PFSK-1 (cell line): Measurements from ENCODE around the gene WDR20.

Experiments
- FOXP2 ChIP-seq: optimal IDR thresholded peaks from 2 replicates; pipeline ENCODE3; 2011; ENCODE audit warnings: borderline replicate concordance, control low read depth, inconsistent platforms; ENCODE audit not compliant: insufficient read depth; ENCODE audit errors: extremely low read length, extremely low read depth
- POLR2AphosphoS5 ChIP-seq: IDR thresholded peaks from 2 replicates; pipeline ENCODE4 v1.6.1; 2012; ENCODE audit warnings: low read depth, mild to moderate bottlenecking, control low read depth, low read length, moderate library complexity
- SIN3A ChIP-seq: IDR thresholded peaks from 2 replicates; pipeline ENCODE4 v1.6.1; 2012; ENCODE audit warnings: mild to moderate bottlenecking, low read length, moderate library complexity, borderline replicate concordance; ENCODE audit not compliant: insufficient read depth
- TAF1 ChIP-seq: IDR thresholded peaks from 2 replicates; pipeline ENCODE4 v1.6.1; 2012; ENCODE audit warnings: low read length, control low read depth, borderline replicate concordance; ENCODE audit not compliant: insufficient read depth
- TF ChIP-seq, protein P1 (sequence below), 2 experiments: IDR thresholded peaks; 2 replicates each; pipeline versions ENCODE4 v1.6.1 to v1.8.0; 2011 to 2012; ENCODE audit warnings: low read depth in 2 of 2, low read length in 2 of 2, control low read depth in 1 of 2, inconsistent platforms in 1 of 2, mild to moderate bottlenecking in 1 of 2, moderate library complexity in 1 of 2; ENCODE audit not compliant: insufficient read depth in 1 of 2

Gene WDR20

GRCh38 chr14:102213984-102214658 lies 74.4 kb downstream of the WDR20 start:
- TF ChIP-seq, protein P1, sequence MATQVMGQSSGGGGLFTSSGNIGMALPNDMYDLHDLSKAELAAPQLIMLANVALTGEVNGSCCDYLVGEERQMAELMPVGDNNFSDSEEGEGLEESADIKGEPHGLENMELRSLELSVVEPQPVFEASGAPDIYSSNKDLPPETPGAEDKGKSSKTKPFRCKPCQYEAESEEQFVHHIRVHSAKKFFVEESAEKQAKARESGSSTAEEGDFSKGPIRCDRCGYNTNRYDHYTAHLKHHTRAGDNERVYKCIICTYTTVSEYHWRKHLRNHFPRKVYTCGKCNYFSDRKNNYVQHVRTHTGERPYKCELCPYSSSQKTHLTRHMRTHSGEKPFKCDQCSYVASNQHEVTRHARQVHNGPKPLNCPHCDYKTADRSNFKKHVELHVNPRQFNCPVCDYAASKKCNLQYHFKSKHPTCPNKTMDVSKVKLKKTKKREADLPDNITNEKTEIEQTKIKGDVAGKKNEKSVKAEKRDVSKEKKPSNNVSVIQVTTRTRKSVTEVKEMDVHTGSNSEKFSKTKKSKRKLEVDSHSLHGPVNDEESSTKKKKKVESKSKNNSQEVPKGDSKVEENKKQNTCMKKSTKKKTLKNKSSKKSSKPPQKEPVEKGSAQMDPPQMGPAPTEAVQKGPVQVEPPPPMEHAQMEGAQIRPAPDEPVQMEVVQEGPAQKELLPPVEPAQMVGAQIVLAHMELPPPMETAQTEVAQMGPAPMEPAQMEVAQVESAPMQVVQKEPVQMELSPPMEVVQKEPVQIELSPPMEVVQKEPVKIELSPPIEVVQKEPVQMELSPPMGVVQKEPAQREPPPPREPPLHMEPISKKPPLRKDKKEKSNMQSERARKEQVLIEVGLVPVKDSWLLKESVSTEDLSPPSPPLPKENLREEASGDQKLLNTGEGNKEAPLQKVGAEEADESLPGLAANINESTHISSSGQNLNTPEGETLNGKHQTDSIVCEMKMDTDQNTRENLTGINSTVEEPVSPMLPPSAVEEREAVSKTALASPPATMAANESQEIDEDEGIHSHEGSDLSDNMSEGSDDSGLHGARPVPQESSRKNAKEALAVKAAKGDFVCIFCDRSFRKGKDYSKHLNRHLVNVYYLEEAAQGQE (IDR thresholded peaks at IDR 0.05; ENCODE audit: insufficient read depth in 1 of 2, low read depth in 2 of 2, low read length in 2 of 2) = no peak

- no peak for TF ChIP-seq TAF1
- TF ChIP-seq POLR2AphosphoS5 = no peak
- TF ChIP-seq, protein P1 (IDR thresholded peaks at IDR 0.05; ENCODE audit: insufficient read depth in 1 of 2, low read depth in 2 of 2, low read length in 2 of 2) = no peak
- TF ChIP-seq SIN3A = no peak
- TF ChIP-seq FOXP2 = no peak
Observed at GRCh38 chr14:102215071-102215470, 75.4 kb downstream of the WDR20 start.

DNA sequence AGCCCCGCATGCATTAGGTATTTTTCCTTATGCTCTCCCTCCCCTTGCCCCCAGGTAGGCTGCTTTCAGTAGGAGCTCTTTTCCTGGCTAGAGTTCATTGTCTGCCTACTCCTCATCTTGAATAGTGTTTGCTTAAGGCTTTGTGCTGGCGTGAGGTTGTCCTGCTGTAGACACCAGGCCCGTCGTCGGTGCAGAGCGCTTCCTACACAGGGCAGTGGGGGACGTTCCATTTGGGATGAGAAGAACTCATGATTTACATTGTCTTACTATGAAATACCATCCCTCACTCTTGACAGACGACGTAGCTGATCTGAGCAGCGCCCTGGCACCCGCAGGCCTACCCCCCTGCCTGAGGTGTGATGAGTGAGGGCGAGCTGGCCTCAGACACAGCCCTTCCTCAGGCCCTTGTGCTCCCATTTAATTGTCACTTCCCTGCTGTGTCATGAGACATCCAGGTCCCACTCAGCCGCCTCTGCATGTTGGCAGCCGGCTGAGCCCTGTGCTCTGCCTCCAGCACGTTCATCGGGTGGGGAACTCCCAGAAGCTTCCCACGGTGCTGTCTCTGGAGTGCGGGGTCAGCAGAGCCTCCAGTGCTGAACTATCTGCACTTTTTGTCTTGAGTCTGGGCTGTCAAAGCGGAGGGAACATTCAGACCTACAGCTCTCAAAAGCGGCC lies 76.0 kb downstream of the WDR20 start:
- TF ChIP-seq FOXP2 (no peak), TAF1 (no peak), SIN3A (no peak), POLR2AphosphoS5 (no peak)
- TF ChIP-seq, protein P1 (IDR thresholded peaks at IDR 0.05; ENCODE audit: insufficient read depth in 1 of 2, low read depth in 2 of 2, low read length in 2 of 2) = no peak

DNA sequence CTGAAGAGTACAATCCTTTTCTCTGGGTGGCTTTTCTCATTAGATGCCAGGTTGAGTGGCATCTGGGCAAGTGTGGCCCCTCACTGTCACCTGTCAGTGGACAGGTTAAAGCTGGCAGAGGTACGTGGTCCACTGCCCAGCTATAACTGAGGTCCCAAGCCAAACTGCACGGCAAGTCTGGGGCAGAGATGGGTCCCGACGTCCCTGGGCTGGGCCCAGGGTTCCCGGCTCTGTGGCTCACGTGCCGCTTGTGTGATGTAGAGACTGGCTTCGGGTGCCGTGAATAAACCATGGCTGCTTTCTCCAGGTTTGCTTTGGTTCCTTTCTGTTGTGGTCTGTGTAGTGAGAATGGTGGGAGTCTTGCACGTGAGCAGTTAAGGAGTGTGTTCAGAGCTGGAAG lies 77.7 kb downstream of the WDR20 start:
- TF ChIP-seq FOXP2 (no peak), TAF1 (no peak), POLR2AphosphoS5 (no peak), SIN3A (no peak)
- TF ChIP-seq, protein P1 (IDR thresholded peaks at IDR 0.05; ENCODE audit: insufficient read depth in 1 of 2, low read depth in 2 of 2, low read length in 2 of 2) = no peak

GRCh38 chr14:102217987-102218421 lies 78.3 kb downstream of the WDR20 start:
- TF ChIP-seq, protein P1 (IDR thresholded peaks at IDR 0.05; ENCODE audit: insufficient read depth in 1 of 2, low read depth in 2 of 2, low read length in 2 of 2) = no peak
- no peak for TF ChIP-seq SIN3A
- no peak for TF ChIP-seq POLR2AphosphoS5
- TF ChIP-seq TAF1 = no peak
- TF ChIP-seq FOXP2 = no peak
